ENCODE measurements around the gene MYLK4.

MYLK4 gene

GRCh38 chr6:2655844-2656433 is 94.8 kb downstream of the MYLK4 start:
- DNase-seq: no peak

GRCh38 chr6:2653369-2654032 is 97.2 kb downstream of the MYLK4 start:
- DNase-seq: no peak

GRCh38 chr6:2652611-2653010 is 98.1 kb downstream of the MYLK4 start:
- peak in 1 of 2 donors; percentile 22 for DNase-seq

GRCh38 chr6:2651961-2652360 is 98.8 kb downstream of the MYLK4 start:
- no peak for DNase-seq

GRCh38 chr6:2651536-2651935 is 99.2 kb downstream of the MYLK4 start:
- DNase-seq: no peak

GRCh38 chr6:2646346-2646745 is 104.4 kb downstream of the MYLK4 start:
- DNase-seq: no peak

- DNase-seq: no peak
Measured at GRCh38 chr6:2643935-2644539, 106.7 kb downstream of the MYLK4 start.

- no peak for DNase-seq
Measured at GRCh38 chr6:2643130-2643529, 107.6 kb downstream of the MYLK4 start.

GRCh38 chr6:2641044-2641725 is 109.5 kb downstream of the MYLK4 start:
- peak in 1 of 2 donors; percentile 65 for DNase-seq

GRCh38 chr6:2640551-2640950 is 110.2 kb downstream of the MYLK4 start:
- DNase-seq: no peak

GRCh38 chr6:2639896-2640295 is 110.8 kb downstream of the MYLK4 start:
- no peak for DNase-seq

- no peak for DNase-seq
Measured at GRCh38 chr6:2639167-2639566, 111.6 kb downstream of the MYLK4 start.

GRCh38 chr6:2636672-2637071 is 114.0 kb downstream of the MYLK4 start:
- no peak for DNase-seq

GRCh38 chr6:2635911-2636310 is 114.8 kb downstream of the MYLK4 start:
- DNase-seq: no peak

- DNase-seq: peak; percentile 49 to 61
Measured at GRCh38 chr6:2634139-2634964, 116.4 kb downstream of the MYLK4 start.

GRCh38 chr6:2633736-2634135 is 117.0 kb downstream of the MYLK4 start:
- DNase-seq: no peak

- no peak for DNase-seq
Measured at GRCh38 chr6:2632976-2633584, 117.6 kb downstream of the MYLK4 start.

- no peak for DNase-seq
Measured at GRCh38 chr6:2632368-2632767, 118.4 kb downstream of the MYLK4 start.

- no peak for DNase-seq
Measured at GRCh38 chr6:2630891-2631571, 119.7 kb downstream of the MYLK4 start.

GRCh38 chr6:2630359-2630758 is 120.4 kb downstream of the MYLK4 start:
- DNase-seq: no peak

- no peak for DNase-seq
Measured at GRCh38 chr6:2626401-2626800, 124.3 kb downstream of the MYLK4 start.

GRCh38 chr6:2625581-2625980 is 125.1 kb downstream of the MYLK4 start:
- DNase-seq: no peak
